ENCODE results near the gene GCNT1.

Gene GCNT1

GRCh38 chr9:76465442-76466298 lies 6.7 kb downstream of the GCNT1 start:
- no peak overlapping the region for H3K18ac ChIP-seq (ENCODE audit: low read depth in 1 of 2, low read length in 2 of 2)
- no peak overlapping the region for H2BK120ac ChIP-seq (ENCODE audit: low read depth, low read length)
- no peak overlapping the region for H3K9ac ChIP-seq (ENCODE audit: low read length)
- H3K27ac ChIP-seq (ENCODE audit: low read length, poor library complexity, severe bottlenecking): no peak overlapping the region
- no peaks in the 10 kb centered on the region for H3K4me1 ChIP-seq (ENCODE audit: control insufficient read depth, insufficient read depth, low read depth, low read length)
- peaks cover 31% of the 10 kb centered on the region for H3K79me1 ChIP-seq (replicated peaks; ENCODE audit: low read length, poor library complexity, severe bottlenecking)
- H2BK15ac ChIP-seq (ENCODE audit: low read depth, poor library complexity, severe bottlenecking): no peak overlapping the region
- no peak overlapping the region for H4K91ac ChIP-seq (ENCODE audit: low read length)
- H3K4me2 ChIP-seq (ENCODE audit: low read length, poor library complexity, severe bottlenecking): no peak overlapping the region
- 95% methylated on average over 8 of the region's 8 CpGs for WGBS
- no peak overlapping the region for H2AFZ ChIP-seq (ENCODE audit: low read depth, low read length)
- H3K4me3 ChIP-seq (ENCODE audit: insufficient read depth in 1 of 2, low read depth in 1 of 2, low read length in 2 of 2): no peak overlapping the region
- no peak overlapping the region for H3K23ac ChIP-seq (ENCODE audit: low read length in 2 of 2)
- no peak overlapping the region for H2AK5ac ChIP-seq (ENCODE audit: low read length, severe bottlenecking)
- no peak for DNase-seq
- peaks cover 0 to 11% of the 10 kb centered on the region in 2 experiments for H3K36me3 ChIP-seq (ENCODE audit: control insufficient read depth in 1 of 2, insufficient read depth in 2 of 2, low read depth in 1 of 2, low read length in 2 of 2)
- no peak overlapping the region for H2BK5ac ChIP-seq (ENCODE audit: low read depth, low read length, poor library complexity, severe bottlenecking)
- H3K14ac ChIP-seq (ENCODE audit: low read length in 2 of 2): no peak overlapping the region
- H4K8ac ChIP-seq (ENCODE audit: low read length): no peak overlapping the region
- H3K9me3 ChIP-seq (ENCODE audit: control insufficient read depth, low read length): no peaks in the 10 kb centered on the region
- no peak overlapping the region for H3K4ac ChIP-seq (ENCODE audit: low read depth in 1 of 2, low read length in 2 of 2)
- H2BK12ac ChIP-seq (ENCODE audit: low read length in 2 of 2): no peak overlapping the region
- H3K27me3 ChIP-seq (ENCODE audit: control insufficient read depth in 1 of 2, insufficient read depth in 1 of 2, low read length in 2 of 2): no peaks in the 10 kb centered on the region

GRCh38 chr9:76466299-76466605 lies 7.3 kb downstream of the GCNT1 start:
- Histone ChIP-seq H4K91ac (ENCODE audit: low read length) (no peak overlapping the region), H3K27me3 (ENCODE audit: control insufficient read depth in 1 of 2, insufficient read depth in 1 of 2, low read length in 2 of 2) (no peaks in the 10 kb centered on the region), H3K4me1 (ENCODE audit: control insufficient read depth, insufficient read depth, low read depth, low read length) (no peaks in the 10 kb centered on the region), H3K9ac (ENCODE audit: low read length) (no peak overlapping the region), H2BK15ac (ENCODE audit: low read depth, poor library complexity, severe bottlenecking) (no peak overlapping the region), H3K14ac (ENCODE audit: low read length in 2 of 2) (no peak overlapping the region), H2AFZ (ENCODE audit: low read depth, low read length) (no peak overlapping the region), H3K9me3 (ENCODE audit: control insufficient read depth, low read length) (no peaks in the 10 kb centered on the region), H3K4ac (ENCODE audit: low read depth in 1 of 2, low read length in 2 of 2) (no peak overlapping the region), H4K8ac (ENCODE audit: low read length) (no peak overlapping the region), H2BK12ac (ENCODE audit: low read length in 2 of 2) (no peak overlapping the region), H3K18ac (ENCODE audit: low read depth in 1 of 2, low read length in 2 of 2) (no peak overlapping the region), H3K23ac (ENCODE audit: low read length in 2 of 2) (no peak overlapping the region), H3K4me2 (ENCODE audit: low read length, poor library complexity, severe bottlenecking) (no peak overlapping the region), H3K4me3 (ENCODE audit: insufficient read depth in 1 of 2, low read depth in 1 of 2, low read length in 2 of 2) (no peak overlapping the region), H2BK120ac (ENCODE audit: low read depth, low read length) (no peak overlapping the region), H2BK5ac (ENCODE audit: low read depth, low read length, poor library complexity, severe bottlenecking) (no peak overlapping the region), H3K79me1 (replicated peaks; ENCODE audit: low read length, poor library complexity, severe bottlenecking) (peaks cover 35% of the 10 kb centered on the region), H3K27ac (ENCODE audit: low read length, poor library complexity, severe bottlenecking) (no peak overlapping the region), H2AK5ac (ENCODE audit: low read length, severe bottlenecking) (no peak overlapping the region), H3K36me3 (ENCODE audit: control insufficient read depth in 1 of 2, insufficient read depth in 2 of 2, low read depth in 1 of 2, low read length in 2 of 2) (peaks cover 0 to 14% of the 10 kb centered on the region in 2 experiments)
- no peak for DNase-seq
- 89% methylated on average over 2 of the region's 2 CpGs for WGBS

- Histone ChIP-seq H3K23ac (ENCODE audit: low read length in 2 of 2) (no peak overlapping the region), H3K4me1 (ENCODE audit: control insufficient read depth, insufficient read depth, low read depth, low read length) (peaks cover 15% of the 10 kb centered on the region), H3K4ac (ENCODE audit: low read depth in 1 of 2, low read length in 2 of 2) (no peak overlapping the region), H4K8ac (ENCODE audit: low read length) (no peak overlapping the region), H3K4me3 (ENCODE audit: insufficient read depth in 1 of 2, low read depth in 1 of 2, low read length in 2 of 2) (no peak overlapping the region), H3K9me3 (ENCODE audit: control insufficient read depth, low read length) (no peaks in the 10 kb centered on the region), H4K91ac (ENCODE audit: low read length) (no peak overlapping the region), H2BK12ac (ENCODE audit: low read length in 2 of 2) (no peak overlapping the region), H2AFZ (ENCODE audit: low read depth, low read length) (no peak overlapping the region), H2BK5ac (ENCODE audit: low read depth, low read length, poor library complexity, severe bottlenecking) (no peak overlapping the region), H3K79me1 (replicated peaks; ENCODE audit: low read length, poor library complexity, severe bottlenecking) (peaks cover 24% of the 10 kb centered on the region), H2BK15ac (ENCODE audit: low read depth, poor library complexity, severe bottlenecking) (no peak overlapping the region), H3K9ac (ENCODE audit: low read length) (no peak overlapping the region), H3K36me3 (ENCODE audit: control insufficient read depth in 1 of 2, insufficient read depth in 2 of 2, low read depth in 1 of 2, low read length in 2 of 2) (peaks cover 0 to 10% of the 10 kb centered on the region in 2 experiments), H2BK120ac (ENCODE audit: low read depth, low read length) (no peak overlapping the region), H3K18ac (ENCODE audit: low read depth in 1 of 2, low read length in 2 of 2) (no peak overlapping the region), H3K4me2 (ENCODE audit: low read length, poor library complexity, severe bottlenecking) (no peak overlapping the region), H3K27ac (ENCODE audit: low read length, poor library complexity, severe bottlenecking) (no peak overlapping the region), H2AK5ac (ENCODE audit: low read length, severe bottlenecking) (no peak overlapping the region), H3K27me3 (ENCODE audit: control insufficient read depth in 1 of 2, insufficient read depth in 1 of 2, low read length in 2 of 2) (no peaks in the 10 kb centered on the region), H3K14ac (ENCODE audit: low read length in 2 of 2) (no peak overlapping the region)
- 100% methylated on average over 3 of the region's 3 CpGs for WGBS
- no peak for DNase-seq
Observed at GRCh38 chr9:76474419-76474818, 15.4 kb downstream of the GCNT1 start.

- no peak overlapping the region for H2AFZ ChIP-seq (ENCODE audit: low read depth, low read length)
- H2BK15ac ChIP-seq (ENCODE audit: low read depth, poor library complexity, severe bottlenecking): no peak overlapping the region
- H3K23ac ChIP-seq (ENCODE audit: low read length in 2 of 2): no peak overlapping the region
- H2BK120ac ChIP-seq (ENCODE audit: low read depth, low read length): no peak overlapping the region
- no peak overlapping the region for H2BK12ac ChIP-seq (ENCODE audit: low read length in 2 of 2)
- H4K8ac ChIP-seq (ENCODE audit: low read length): no peak overlapping the region
- H3K18ac ChIP-seq (ENCODE audit: low read depth in 1 of 2, low read length in 2 of 2): no peak overlapping the region
- H3K27ac ChIP-seq (ENCODE audit: low read length, poor library complexity, severe bottlenecking): no peak overlapping the region
- H3K4me3 ChIP-seq (ENCODE audit: insufficient read depth in 1 of 2, low read depth in 1 of 2, low read length in 2 of 2): no peak overlapping the region
- H4K91ac ChIP-seq (ENCODE audit: low read length): no peak overlapping the region
- no peaks in the 10 kb centered on the region for H3K9me3 ChIP-seq (ENCODE audit: control insufficient read depth, low read length)
- no peak overlapping the region for H3K4me2 ChIP-seq (ENCODE audit: low read length, poor library complexity, severe bottlenecking)
- H2BK5ac ChIP-seq (ENCODE audit: low read depth, low read length, poor library complexity, severe bottlenecking): no peak overlapping the region
- 90% methylated on average over 4 of the region's 4 CpGs for WGBS
- no peak overlapping the region for H3K14ac ChIP-seq (ENCODE audit: low read length in 2 of 2)
- DNase-seq: no peak
- H3K9ac ChIP-seq (ENCODE audit: low read length): no peak overlapping the region
- H3K4me1 ChIP-seq (ENCODE audit: control insufficient read depth, insufficient read depth, low read depth, low read length): peaks cover 15% of the 10 kb centered on the region
- H2AK5ac ChIP-seq (ENCODE audit: low read length, severe bottlenecking): no peak overlapping the region
- no peak overlapping the region for H3K4ac ChIP-seq (ENCODE audit: low read depth in 1 of 2, low read length in 2 of 2)
- no peaks in the 10 kb centered on the region for H3K27me3 ChIP-seq (ENCODE audit: control insufficient read depth in 1 of 2, insufficient read depth in 1 of 2, low read length in 2 of 2)
- H3K36me3 ChIP-seq (ENCODE audit: control insufficient read depth in 1 of 2, insufficient read depth in 2 of 2, low read depth in 1 of 2, low read length in 2 of 2): peaks cover 0 to 10% of the 10 kb centered on the region in 2 experiments
- H3K79me1 ChIP-seq (replicated peaks; ENCODE audit: low read length, poor library complexity, severe bottlenecking): peaks cover 25% of the 10 kb centered on the region
Observed at GRCh38 chr9:76475686-76476085, 16.7 kb downstream of the GCNT1 start.

Data from mesenchymal stem cell (in vitro differentiated cells and primary cell).